GM23248 (cell line): Measurements from ENCODE around the gene HSH2D. TPM values are rescaled to one million over a fixed set of nuclear protein-coding genes. Genes with fewer than 3 reads are reported as not detected.

Experiments used
- DNase-seq: peaks from one replicate; pipeline ENCODE4 v3.0.0-alpha.2; 2015
- H2AFZ ChIP-seq: fragments of 200-600 bp; sonication (generic); 2 replicates; pipeline ENCODE4 v1.6.1; 2016; ENCODE audit warnings: antibody characterized with exemption
- H3F3A ChIP-seq: fragments of 200-600 bp; sonication (generic); 2 replicates; pipeline ENCODE4 v1.6.1; 2016; ENCODE audit warnings: mild to moderate bottlenecking, antibody characterized with exemption, mixed run types; ENCODE audit not compliant: insufficient read depth
- H3K27ac ChIP-seq: fragments of 200-600 bp; sonication (generic); 2 replicates; pipeline ENCODE4 v1.5.1; 2016; ENCODE audit warnings: mild to moderate bottlenecking
- H3K27me3 ChIP-seq: fragments of 200-600 bp; sonication (generic); replicated peaks from 2 replicates; pipeline ENCODE4 v1.6.1; 2016; ENCODE audit warnings: mild to moderate bottlenecking; ENCODE audit not compliant: insufficient read depth
- H3K36me3 ChIP-seq: fragments of 200-600 bp; sonication (generic); 2 replicates; pipeline ENCODE4 v1.6.1; 2016; ENCODE audit warnings: low read depth, mild to moderate bottlenecking
- H3K4me1 ChIP-seq: fragments of 200-600 bp; sonication (generic); 2 replicates; pipeline ENCODE4 v1.6.1; 2016; ENCODE audit warnings: mild to moderate bottlenecking; ENCODE audit not compliant: insufficient read depth
- H3K4me2 ChIP-seq: fragments of 200-600 bp; sonication (generic); one replicate; pipeline ENCODE4 v1.6.1; 2016; ENCODE audit warnings: mild to moderate bottlenecking; ENCODE audit not compliant: unreplicated experiment
- H3K4me3 ChIP-seq: fragments of 200-600 bp; sonication (generic); 2 replicates; pipeline ENCODE4 v1.5.1; 2016; ENCODE audit warnings: mild to moderate bottlenecking
- H3K79me2 ChIP-seq: fragments of 200-600 bp; sonication (generic); 2 replicates; pipeline ENCODE4 v1.6.1; 2016; ENCODE audit warnings: mild to moderate bottlenecking; ENCODE audit not compliant: insufficient read depth
- H3K9ac ChIP-seq: fragments of 200-600 bp; sonication (generic); 2 replicates; pipeline ENCODE4 v1.6.1; 2016; ENCODE audit warnings: mild to moderate bottlenecking
- H3K9me2 ChIP-seq: fragments of 200-600 bp; sonication (generic); 2 replicates; pipeline ENCODE4 v1.6.1; 2016; ENCODE audit warnings: mixed run types, mild to moderate bottlenecking, moderate library complexity; ENCODE audit not compliant: insufficient read depth
- H3K9me3 ChIP-seq: fragments of 200-600 bp; sonication (generic); one replicate; pipeline ENCODE4 v1.6.1; 2017; ENCODE audit warnings: low read depth
- H4K20me1 ChIP-seq: fragments of 200-600 bp; sonication (generic); 2 replicates; pipeline ENCODE4 v1.6.0; 2016; ENCODE audit not compliant: insufficient read depth
- EZH2 ChIP-seq: fragments of 200-600 bp; sonication (generic); IDR thresholded peaks from 2 replicates; pipeline ENCODE4 v1.6.1; 2018; ENCODE audit warnings: antibody characterized with exemption, mild to moderate bottlenecking; ENCODE audit not compliant: insufficient read depth, poor library complexity, severe bottlenecking
- EZH2phosphoT487 ChIP-seq: fragments of 200-600 bp; sonication (generic); IDR thresholded peaks from 2 replicates; pipeline ENCODE4 v1.6.1; 2018; ENCODE audit warnings: antibody characterized with exemption, moderate library complexity, mild to moderate bottlenecking, low read depth; ENCODE audit not compliant: insufficient read depth
- WGBS, 2 experiments: methylation state at CpG; one replicate each; pipeline ENCODE4 v1.1.6; 2015 to 2017; ENCODE audit warnings: low lambda C conversion rate in 2 of 2, low coverage in 1 of 2; ENCODE audit errors: missing lambda C conversion rate in 2 of 2; 5-methylcytosine and 5-hydroxymethylcytosine counted together
- in situ Hi-C: fragments of 300-500 bp; cut with MboI; formaldehyde crosslinking; loops from 2 replicates; pipeline ENCODE4 v1.15.0; 2020
- polyA plus RNA-seq: library from polyadenylated mRNA; unstranded; fragments of >200 nt; fragmentation: Nextera tagmentation; extraction: Ambion mirVana; gene quantifications from 2 replicates; pipeline ENCODE4 v1.2.1, GENCODE V29; 2016
- total RNA-seq: library from RNA; depleted of rRNA; stranded (reverse); fragments of >200 nt; shearing (Covaris generic); gene quantifications from 2 replicates; pipeline ENCODE4 v1.2.3, GENCODE V29; 2014

HSH2D gene
- total and polyA plus RNA-seq, 2 experiments from 2014 or later = not detected

GRCh38 chr19:16203256-16204004, 59.9 kb downstream of the HSH2D start:
- H3K4me2 ChIP-seq = no peak overlapping the region
- H4K20me1 ChIP-seq = no peaks in the 10 kb centered on the region
- no peak overlapping the region for H3K9ac ChIP-seq
- no peaks in the 10 kb centered on the region for H3K9me3 ChIP-seq
- WGBS, 2 experiments = 91 to 92% methylated on average over 19 of the region's 19 CpGs
- peaks cover 59% of the 10 kb centered on the region for H3K79me2 ChIP-seq
- H3F3A ChIP-seq = no peaks in the 10 kb centered on the region
- no peak for DNase-seq
- TF ChIP-seq EZH2phosphoT487 (no peak), EZH2 (no peak)
- H3K4me1 ChIP-seq = 0 out of 2 replicates have a peak, but pooled peaks cover 18% of the 10 kb centered on the region
- H3K9me2 ChIP-seq = no peaks in the 10 kb centered on the region
- peaks cover 8% of the 10 kb centered on the region; the same call in 1 of the 2 replicates for H3K36me3 ChIP-seq
- H2AFZ ChIP-seq = no peak overlapping the region
- no peaks in the 10 kb centered on the region for H3K27me3 ChIP-seq
- no peak overlapping the region for H3K4me3 ChIP-seq
- in situ Hi-C loops = no loop called here
- H3K27ac ChIP-seq = no peak overlapping the region

DNA sequence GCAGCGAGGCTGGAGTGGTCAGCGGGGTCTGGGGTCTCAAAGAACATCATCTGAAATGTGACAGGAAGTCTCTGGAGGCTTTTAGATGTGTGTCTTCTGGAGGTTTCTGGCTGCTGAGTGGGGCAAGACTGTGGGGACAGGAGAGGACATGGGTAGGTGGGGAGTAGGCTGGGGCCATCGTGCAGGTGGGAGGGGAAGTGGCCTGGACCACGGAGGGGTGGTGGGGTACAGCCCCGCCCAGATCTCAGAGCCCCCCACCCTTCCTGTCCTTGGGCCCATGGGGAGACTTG, 60.5 kb downstream of the HSH2D start:
- Histone ChIP-seq H3K27me3 (no peaks in the 10 kb centered on the region), H3K4me1 (0 out of 2 replicates have a peak, but pooled peaks cover 15% of the 10 kb centered on the region), H3K79me2 (peaks cover 54% of the 10 kb centered on the region), H3K9me3 (no peaks in the 10 kb centered on the region), H4K20me1 (no peaks in the 10 kb centered on the region), H3K9me2 (no peaks in the 10 kb centered on the region), H3K9ac (no peak overlapping the region), H3K27ac (no peak overlapping the region), H3K4me2 (no peak overlapping the region), H3K4me3 (no peak overlapping the region), H2AFZ (no peak overlapping the region), H3K36me3 (peaks cover 9% of the 10 kb centered on the region; the same call in 1 of the 2 replicates), H3F3A (no peaks in the 10 kb centered on the region)
- 89 to 96% methylated on average over 2 to 5 of the region's 5 CpGs for WGBS, 2 experiments
- no peak for DNase-seq
- TF ChIP-seq EZH2phosphoT487 = no peak
- TF ChIP-seq EZH2 = no peak
- in situ Hi-C loops = no loop called here

DNA sequence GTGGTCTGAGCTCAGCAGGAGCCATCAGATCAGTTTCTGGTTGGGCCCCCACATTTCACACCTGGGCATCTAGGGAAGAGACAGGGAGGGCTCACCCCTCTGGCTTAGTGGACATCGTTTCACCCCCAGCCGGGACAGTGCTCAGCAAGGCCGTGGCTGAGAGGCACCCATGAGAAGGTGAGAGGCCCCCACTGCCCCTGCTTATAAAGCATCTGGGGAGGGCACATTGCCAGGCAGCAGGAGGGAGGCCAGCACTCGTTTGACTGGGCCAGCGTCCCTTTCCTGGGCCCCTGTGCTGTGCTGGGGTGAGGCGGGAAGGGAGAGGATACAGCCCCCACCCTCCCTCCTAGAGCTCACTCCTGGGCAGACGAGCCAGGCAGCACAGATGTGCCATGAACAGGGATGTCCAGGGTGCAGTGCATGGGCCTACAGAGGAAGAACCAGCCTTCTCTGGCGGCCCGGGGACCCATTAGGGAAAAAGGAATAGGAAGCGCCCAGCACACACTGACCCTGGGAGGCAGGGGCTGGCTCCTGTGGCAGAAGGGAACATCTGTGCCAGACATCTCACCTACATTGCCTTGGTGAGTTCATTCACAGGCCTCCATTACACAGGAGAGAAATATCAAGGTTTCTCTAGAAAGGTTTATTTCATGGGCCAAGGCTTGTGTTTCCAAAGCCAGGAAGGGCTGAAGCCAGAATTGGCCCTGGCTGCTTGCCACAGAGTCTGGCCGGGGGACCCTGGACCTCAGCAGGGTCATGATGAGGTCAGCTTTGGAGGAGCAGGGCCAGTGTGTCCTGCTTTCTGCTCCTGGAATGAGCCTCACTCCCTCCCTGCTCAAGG, 61.9 kb downstream of the HSH2D start:
- H3K4me2 ChIP-seq = no peak overlapping the region
- H3K4me3 ChIP-seq = no peak overlapping the region
- H3K9me2 ChIP-seq = no peaks in the 10 kb centered on the region
- H3K4me1 ChIP-seq = 0 out of 2 replicates have a peak, but pooled peaks cover 4% of the 10 kb centered on the region
- H4K20me1 ChIP-seq = no peaks in the 10 kb centered on the region
- no peak overlapping the region for H3K9ac ChIP-seq
- H3K36me3 ChIP-seq = peaks cover 21% of the 10 kb centered on the region
- DNase-seq = no peak
- 82 to 86% methylated on average over 11 of the region's 11 CpGs for WGBS, 2 experiments
- H3K9me3 ChIP-seq = no peaks in the 10 kb centered on the region
- peaks cover 53% of the 10 kb centered on the region for H3K79me2 ChIP-seq
- TF ChIP-seq EZH2phosphoT487 (no peak), EZH2 (no peak)
- no peaks in the 10 kb centered on the region for H3F3A ChIP-seq
- in situ Hi-C loops = no loop called here
- H3K27ac ChIP-seq = no peak overlapping the region
- no peaks in the 10 kb centered on the region for H3K27me3 ChIP-seq
- no peak overlapping the region for H2AFZ ChIP-seq

DNA sequence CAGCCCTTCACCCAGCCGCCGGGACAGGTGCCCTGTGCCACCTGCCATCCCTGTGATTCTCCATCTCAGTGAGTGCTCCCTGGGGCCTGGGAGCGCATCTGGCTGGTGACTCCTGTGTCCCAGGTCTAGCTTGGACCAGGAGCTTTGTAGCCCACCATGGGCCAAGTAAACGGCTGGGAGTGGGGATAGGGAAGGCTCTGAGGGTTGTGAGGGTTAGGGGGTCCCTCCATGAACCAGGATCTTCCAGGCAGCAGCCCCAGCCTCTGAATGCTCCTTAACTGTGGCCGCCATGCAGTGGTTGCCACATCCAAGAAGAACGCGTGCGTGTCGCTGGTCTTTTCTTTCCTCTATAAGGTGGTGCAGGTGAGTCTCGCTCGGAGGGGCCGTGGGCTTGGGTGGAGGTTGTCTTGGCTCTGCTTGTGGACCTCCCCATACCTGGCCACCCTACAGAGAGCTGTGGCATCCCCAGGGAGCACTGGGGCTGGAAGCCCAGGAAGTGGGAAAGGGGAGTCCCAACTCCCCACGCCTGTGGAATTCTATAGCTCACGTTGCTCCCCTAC, 62.6 kb downstream of the HSH2D start:
- H3K27ac ChIP-seq = no peak overlapping the region
- in situ Hi-C loops = no loop called here
- H3K4me1 ChIP-seq = 0 out of 2 replicates have a peak, but pooled peaks cover 4% of the 10 kb centered on the region
- WGBS, 2 experiments = 85% methylated on average over 14 of the region's 14 CpGs
- H3F3A ChIP-seq = no peaks in the 10 kb centered on the region
- TF ChIP-seq EZH2 (no peak), EZH2phosphoT487 (no peak)
- no peak overlapping the region for H3K4me3 ChIP-seq
- H3K27me3 ChIP-seq = no peaks in the 10 kb centered on the region
- H3K9ac ChIP-seq = no peak overlapping the region
- no peaks in the 10 kb centered on the region for H3K9me3 ChIP-seq
- no peaks in the 10 kb centered on the region for H3K9me2 ChIP-seq
- H4K20me1 ChIP-seq = no peaks in the 10 kb centered on the region
- no peak overlapping the region for H3K4me2 ChIP-seq
- peaks cover 27% of the 10 kb centered on the region for H3K36me3 ChIP-seq
- no peak overlapping the region for H2AFZ ChIP-seq
- peaks cover 53% of the 10 kb centered on the region for H3K79me2 ChIP-seq
- no peak for DNase-seq
